Right lobe of liver (tissue), 4 donors: ENCODE data around the gene MPPED1.

Experiments used
- POLR2A ChIP-seq: fragments of 450-650 bp; IDR thresholded peaks from one replicate; pipeline ENCODE4 v1.6.1; 2017; ENCODE audit warnings: antibody characterized with exemption, mild to moderate bottlenecking
- TF ChIP-seq, protein P1 (sequence below), 4 donors: fragments of 200-600 bp in 3 of 4; fragments of 450-650 bp in 1 of 4; IDR thresholded peaks; one replicate each; pipeline versions ENCODE4 v1.5.1 to v1.8.0; 2016 to 2022; ENCODE audit warnings: antibody characterized with exemption in 4 of 4, mild to moderate bottlenecking in 2 of 4
- donor health status: DM: no; HTN: no; CAD: no.
- donor health status: DM: no; HTN: no; CAD: no.
- donor health status: DM: no; HTN: yes; CAD: no.

- TF ChIP-seq, protein P1, sequence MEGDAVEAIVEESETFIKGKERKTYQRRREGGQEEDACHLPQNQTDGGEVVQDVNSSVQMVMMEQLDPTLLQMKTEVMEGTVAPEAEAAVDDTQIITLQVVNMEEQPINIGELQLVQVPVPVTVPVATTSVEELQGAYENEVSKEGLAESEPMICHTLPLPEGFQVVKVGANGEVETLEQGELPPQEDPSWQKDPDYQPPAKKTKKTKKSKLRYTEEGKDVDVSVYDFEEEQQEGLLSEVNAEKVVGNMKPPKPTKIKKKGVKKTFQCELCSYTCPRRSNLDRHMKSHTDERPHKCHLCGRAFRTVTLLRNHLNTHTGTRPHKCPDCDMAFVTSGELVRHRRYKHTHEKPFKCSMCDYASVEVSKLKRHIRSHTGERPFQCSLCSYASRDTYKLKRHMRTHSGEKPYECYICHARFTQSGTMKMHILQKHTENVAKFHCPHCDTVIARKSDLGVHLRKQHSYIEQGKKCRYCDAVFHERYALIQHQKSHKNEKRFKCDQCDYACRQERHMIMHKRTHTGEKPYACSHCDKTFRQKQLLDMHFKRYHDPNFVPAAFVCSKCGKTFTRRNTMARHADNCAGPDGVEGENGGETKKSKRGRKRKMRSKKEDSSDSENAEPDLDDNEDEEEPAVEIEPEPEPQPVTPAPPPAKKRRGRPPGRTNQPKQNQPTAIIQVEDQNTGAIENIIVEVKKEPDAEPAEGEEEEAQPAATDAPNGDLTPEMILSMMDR (IDR thresholded peaks at IDR 0.05) = no peak
- no peak for TF ChIP-seq POLR2A
Observed at GRCh38 chr22:43467216-43467940, 55.6 kb downstream of the MPPED1 start.
